HFFc6 (cell line): ENCODE measurements around the gene GRPEL1. TPM values are rescaled to one million over a fixed set of nuclear protein-coding genes. Genes with fewer than 3 reads are reported as not detected.

Experiments
- DNase-seq: peaks from one replicate; pipeline ENCODE4 v3.0.0-alpha.2; 2018
- H3K27ac Mint-ChIP-seq: 2 replicates; pipeline ENCODE4 v1.8.0; 2020; ENCODE audit warnings: mild to moderate bottlenecking, mixed read lengths
- H3K27me3 Mint-ChIP-seq: 2 replicates; pipeline ENCODE4 v1.8.0; 2021; ENCODE audit warnings: mild to moderate bottlenecking, moderate library complexity, mixed read lengths; ENCODE audit not compliant: insufficient read depth
- H3K36me3 Mint-ChIP-seq: 2 replicates; pipeline ENCODE4 v1.8.0; 2021; ENCODE audit warnings: low read depth, mixed read lengths
- H3K4me1 Mint-ChIP-seq: 2 replicates; pipeline ENCODE4 v1.8.0; 2020; ENCODE audit warnings: low read depth, mixed read lengths
- H3K4me3 Mint-ChIP-seq: 2 replicates; pipeline ENCODE4 v1.8.0; 2020; ENCODE audit warnings: mild to moderate bottlenecking, moderate library complexity, mixed read lengths
- H3K9me3 Mint-ChIP-seq: 2 replicates; pipeline ENCODE4 v1.8.0; 2020; ENCODE audit warnings: mild to moderate bottlenecking, mixed read lengths
- CTCF ChIP-seq: fragments of 200-600 bp; sonication (generic); IDR thresholded peaks from 2 replicates; pipeline ENCODE4 v1.5.0; 2021; ENCODE audit warnings: antibody characterized with exemption, mild to moderate bottlenecking
- total RNA-seq, 6 experiments: library from RNA; stranded (reverse); fragmentation: NEBNext Ultra II Directional; extraction: Animal tissue kit (Norgen Biotek cat#: 25700); gene quantifications; 2 replicates in 1 of 6; 3 replicates in 5 of 6; pipeline ENCODE4 v1.2.3, GENCODE V29; 2021

The GRPEL1 gene
- total RNA-seq, 6 experiments from 2014 or later, result 43.1 to 62.1 (median 45.3) TPM

GRCh38 chr4:7045961-7046921 lies 21.6 kb downstream of the GRPEL1 start:
- TF ChIP-seq CTCF, result no peak
- DNase-seq, result no peak
- H3K27ac Mint-ChIP-seq, result no peak overlapping the region
- no peaks in the 10 kb centered on the region; the same call in none of the 2 replicates for H3K36me3 Mint-ChIP-seq
- H3K4me3 Mint-ChIP-seq, result no peak overlapping the region
- H3K4me1 Mint-ChIP-seq, result peaks cover 42% of the 10 kb centered on the region
- no peaks in the 10 kb centered on the region for H3K9me3 Mint-ChIP-seq
- H3K27me3 Mint-ChIP-seq, result peaks cover 2% of the 10 kb centered on the region

GRCh38 chr4:7045553-7045952 lies 22.3 kb downstream of the GRPEL1 start:
- Mint-ChIP-seq H3K9me3 (no peaks in the 10 kb centered on the region), H3K27ac (no peak overlapping the region), H3K4me1 (peaks cover 44% of the 10 kb centered on the region), H3K36me3 (no peaks in the 10 kb centered on the region; the same call in none of the 2 replicates), H3K27me3 (peaks cover 2% of the 10 kb centered on the region), H3K4me3 (peak overlapping the region; percentile 94; the same call in 1 of the 2 replicates)
- DNase-seq, result no peak
- TF ChIP-seq CTCF, result no peak

- Mint-ChIP-seq H3K4me3 (peak overlapping the region; percentile 94), H3K27ac (peak overlapping the region; percentile 66), H3K36me3 (no peaks in the 10 kb centered on the region; the same call in none of the 2 replicates), H3K4me1 (peaks cover 44% of the 10 kb centered on the region), H3K9me3 (no peaks in the 10 kb centered on the region), H3K27me3 (no peaks in the 10 kb centered on the region; the same call in 1 of the 2 replicates)
- no peak for TF ChIP-seq CTCF
- DNase-seq, result peak; percentile 12
These were observed 23.5 kb downstream of the GRPEL1 start for GRCh38 chr4:7044137-7044930.

- Mint-ChIP-seq H3K36me3 (no peaks in the 10 kb centered on the region; the same call in none of the 2 replicates), H3K4me1 (peaks cover 44% of the 10 kb centered on the region), H3K4me3 (peak within 1 kb of the TSS; percentile 95), H3K27me3 (no peaks in the 10 kb centered on the region; the same call in 1 of the 2 replicates), H3K27ac (peak within 1 kb of the TSS; percentile 93), H3K9me3 (no peaks in the 10 kb centered on the region)
- no peak for TF ChIP-seq CTCF
- DNase-seq, result peak; percentile 11
These were observed 24.4 kb downstream of the GRPEL1 start, which contains the start of gene TADA2B for GRCh38 chr4:7043284-7044136. TSS of gene TADA2B (plus strand) at chr4:7043372. CDS start at chr4:7043580, 208 bp downstream.
